GM08714 (cell line): ENCODE results near the gene PODN.

Source experiments
- H3K4me3 ChIP-seq: fragments of 200-500 bp; sonication (Bioruptor generic); 2 replicates; pipeline ENCODE4 v1.5.1; 2014; ENCODE audit warnings: mild to moderate bottlenecking, low read length, inconsistent platforms
- ZNF274 ChIP-seq: IDR thresholded peaks from 2 replicates; pipeline ENCODE4 v1.6.1; 2012; ENCODE audit warnings: mild to moderate bottlenecking, low read depth, low read length

The PODN gene

DNA sequence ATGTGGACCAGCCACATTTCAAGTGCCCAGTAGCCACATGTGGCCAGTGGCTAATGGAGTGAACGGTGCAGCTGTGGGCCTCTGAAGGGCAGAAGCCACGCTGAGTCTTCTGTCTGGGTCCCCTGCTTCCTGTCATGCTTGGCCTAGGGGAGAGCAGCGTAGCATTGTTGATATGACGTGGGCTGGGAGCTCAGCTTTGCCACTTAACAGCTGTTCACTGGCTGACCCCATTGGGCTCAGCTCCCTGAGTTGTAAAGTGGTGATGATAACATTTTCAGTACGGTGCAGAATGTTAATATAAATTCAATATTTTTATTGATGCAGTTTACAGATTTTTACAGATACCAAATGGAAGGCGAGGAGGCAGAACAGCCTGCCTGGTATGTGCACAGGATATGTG lies 4.5 kb downstream of the PODN start:
- TF ChIP-seq ZNF274: no peak
- H3K4me3 ChIP-seq: no peak overlapping the region

DNA sequence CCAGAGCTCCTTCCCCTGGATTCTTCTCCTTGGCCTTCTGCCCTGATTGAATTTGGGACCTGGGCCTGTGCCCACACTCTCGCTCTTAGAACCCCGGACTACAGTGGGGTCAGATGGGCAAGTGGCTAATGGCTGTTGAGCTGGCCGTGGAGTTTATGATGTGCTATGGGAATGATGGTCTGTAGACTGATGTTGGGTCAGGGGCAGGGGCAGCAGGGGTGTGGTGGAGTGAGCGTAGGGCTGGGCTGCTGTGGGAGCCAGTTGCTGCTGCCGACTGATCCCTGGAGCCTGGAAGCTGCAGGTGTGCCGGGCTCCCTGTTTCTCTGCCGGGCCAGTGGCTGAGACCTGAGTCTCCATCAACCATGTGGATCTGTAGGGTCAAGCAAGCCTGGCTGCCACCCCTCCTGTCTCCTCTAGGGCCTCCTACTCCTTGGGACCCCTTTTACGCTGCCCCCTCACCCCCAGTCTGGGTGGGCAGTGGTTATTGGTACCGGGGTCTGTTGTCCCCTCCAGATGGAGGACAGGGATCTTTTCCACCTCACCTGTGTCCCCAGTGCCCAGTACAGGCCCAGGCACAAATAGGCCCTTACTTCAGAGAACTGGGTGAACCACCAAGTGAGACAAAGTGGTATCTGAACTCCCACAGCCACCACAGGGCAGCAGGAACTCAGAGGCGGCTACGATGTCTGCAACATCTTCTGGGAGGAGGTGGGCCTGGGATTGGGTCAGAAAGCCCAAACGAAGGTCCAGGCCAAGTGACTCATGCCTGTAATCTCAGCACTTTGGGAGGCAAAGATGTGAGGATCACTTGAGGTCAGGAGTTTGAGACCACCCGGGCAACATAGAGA lies 5.1 kb downstream of the PODN start:
- no peak overlapping the region for H3K4me3 ChIP-seq
- TF ChIP-seq ZNF274: no peak

DNA sequence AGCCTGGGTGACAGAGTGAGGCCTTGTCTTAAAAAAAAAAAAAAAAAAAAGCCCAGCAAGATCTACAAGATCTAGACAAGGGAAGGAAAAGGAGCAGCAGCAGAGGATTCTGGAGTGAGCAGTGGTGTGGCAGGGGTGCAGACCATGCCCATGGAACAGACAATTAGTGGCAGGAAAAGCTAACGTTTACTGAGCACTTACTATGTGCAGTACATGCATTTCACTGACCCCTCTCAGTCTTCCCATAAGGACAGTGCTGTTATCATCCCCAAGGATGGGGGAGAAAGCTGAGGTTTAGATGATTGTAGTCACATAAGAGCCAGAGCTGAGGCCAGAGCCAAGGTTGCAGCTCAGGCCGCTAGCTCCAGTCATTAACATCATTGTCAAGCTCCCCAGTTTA lies 5.9 kb downstream of the PODN start:
- no peak for TF ChIP-seq ZNF274
- H3K4me3 ChIP-seq: no peak overlapping the region

DNA sequence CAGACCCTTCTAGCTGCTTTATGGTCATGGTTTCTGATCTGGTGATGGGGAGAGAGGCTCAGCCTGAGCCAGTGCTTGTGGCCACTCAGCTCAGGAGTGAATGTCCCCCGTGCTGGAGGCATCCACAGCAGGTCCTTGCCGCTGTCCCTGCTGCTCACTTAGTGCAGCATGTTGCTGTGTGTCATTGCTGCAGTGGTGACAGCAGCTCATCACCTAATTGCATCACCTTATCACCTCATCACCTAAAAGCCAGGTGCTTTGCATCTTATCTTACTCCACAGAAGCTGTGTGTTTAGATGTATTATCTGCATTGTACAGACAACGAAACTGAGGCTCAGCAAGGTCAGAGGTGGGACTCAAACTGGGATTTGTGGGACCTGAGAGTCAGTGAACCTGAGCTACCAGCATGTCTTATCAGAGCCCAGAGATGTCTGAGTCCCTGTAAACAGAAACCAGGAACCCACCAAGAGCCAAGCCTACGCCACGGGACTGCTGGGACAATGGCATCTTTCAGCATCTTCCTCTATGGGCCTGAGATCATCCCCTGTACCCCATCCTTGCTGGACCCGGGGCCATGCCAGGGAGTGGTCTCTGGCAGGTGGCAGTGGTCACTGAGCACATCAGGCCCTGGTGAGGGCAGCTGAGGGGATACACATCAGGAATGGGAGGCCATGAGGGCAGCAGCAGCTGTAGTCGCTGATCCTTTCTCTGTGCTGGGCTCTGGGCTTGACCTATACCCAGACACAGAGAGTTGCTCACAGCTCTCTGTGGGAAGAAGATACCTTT lies 6.5 kb downstream of the PODN start:
- TF ChIP-seq ZNF274: no peak
- H3K4me3 ChIP-seq: no peak overlapping the region

DNA sequence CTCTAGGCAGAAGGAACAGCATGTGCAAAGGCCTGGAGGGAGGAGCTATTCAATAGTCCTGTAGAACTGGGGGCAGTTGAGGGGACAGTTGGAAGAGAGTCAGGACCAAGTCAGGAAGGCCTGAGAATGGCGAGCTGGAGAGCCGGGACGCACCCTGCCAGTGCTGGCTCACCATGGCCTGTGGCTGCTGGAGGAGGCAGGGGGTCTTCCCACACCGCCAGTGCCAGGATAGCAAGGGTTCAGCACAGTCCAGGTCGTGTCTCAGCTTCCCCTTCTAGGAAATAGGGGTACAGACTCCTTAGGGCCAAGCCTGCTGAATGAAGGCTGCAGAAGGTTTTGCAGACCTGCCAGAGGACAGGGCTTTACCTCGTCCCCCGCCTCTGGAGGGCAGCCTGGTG lies 7.3 kb downstream of the PODN start:
- no peak overlapping the region for H3K4me3 ChIP-seq
- no peak for TF ChIP-seq ZNF274

DNA sequence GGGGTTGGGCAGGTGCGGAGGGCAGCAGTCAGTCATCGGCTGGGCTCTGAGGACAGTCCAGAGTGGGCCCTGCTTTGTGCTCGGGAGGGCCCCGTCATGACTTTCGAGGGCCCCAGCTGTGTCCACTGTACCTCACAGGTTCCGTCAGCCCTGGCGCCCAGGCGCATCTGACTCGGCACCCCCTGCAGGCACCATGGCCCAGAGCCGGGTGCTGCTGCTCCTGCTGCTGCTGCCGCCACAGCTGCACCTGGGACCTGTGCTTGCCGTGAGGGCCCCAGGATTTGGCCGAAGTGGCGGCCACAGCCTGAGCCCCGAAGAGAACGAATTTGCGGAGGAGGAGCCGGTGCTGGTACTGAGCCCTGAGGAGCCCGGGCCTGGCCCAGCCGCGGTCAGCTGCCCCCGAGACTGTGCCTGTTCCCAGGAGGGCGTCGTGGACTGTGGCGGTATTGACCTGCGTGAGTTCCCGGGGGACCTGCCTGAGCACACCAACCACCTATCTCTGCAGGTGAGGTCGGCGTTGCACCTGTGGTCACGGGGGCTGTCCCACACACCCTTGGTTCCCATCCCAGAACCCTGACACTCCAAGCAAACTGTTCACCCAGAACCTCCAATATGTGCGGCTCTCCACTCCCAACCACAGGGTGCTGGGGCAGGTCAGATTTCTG lies 7.8 kb downstream of the PODN start:
- H3K4me3 ChIP-seq: no peak overlapping the region
- TF ChIP-seq ZNF274: no peak

DNA sequence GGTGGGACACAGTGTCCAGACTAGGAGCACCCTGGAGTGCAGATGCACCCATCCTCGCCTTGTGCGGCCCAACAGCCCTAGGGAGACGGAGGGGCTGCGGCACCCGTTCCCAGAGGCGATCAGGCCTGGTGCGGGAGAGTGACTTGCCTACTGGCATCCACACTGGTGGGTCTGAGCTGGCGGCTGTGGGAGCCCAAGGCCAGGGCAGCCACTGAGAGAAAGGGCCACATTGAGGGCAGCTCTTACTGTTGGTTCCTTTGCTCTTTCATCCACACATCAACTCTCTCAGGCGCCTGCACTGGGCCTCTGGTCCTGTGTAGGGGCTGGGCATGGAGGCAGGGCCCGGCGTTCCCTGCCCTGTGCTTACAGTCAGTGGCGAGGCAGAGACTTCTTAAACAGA lies 8.6 kb downstream of the PODN start:
- no peak for TF ChIP-seq ZNF274
- no peak overlapping the region for H3K4me3 ChIP-seq

DNA sequence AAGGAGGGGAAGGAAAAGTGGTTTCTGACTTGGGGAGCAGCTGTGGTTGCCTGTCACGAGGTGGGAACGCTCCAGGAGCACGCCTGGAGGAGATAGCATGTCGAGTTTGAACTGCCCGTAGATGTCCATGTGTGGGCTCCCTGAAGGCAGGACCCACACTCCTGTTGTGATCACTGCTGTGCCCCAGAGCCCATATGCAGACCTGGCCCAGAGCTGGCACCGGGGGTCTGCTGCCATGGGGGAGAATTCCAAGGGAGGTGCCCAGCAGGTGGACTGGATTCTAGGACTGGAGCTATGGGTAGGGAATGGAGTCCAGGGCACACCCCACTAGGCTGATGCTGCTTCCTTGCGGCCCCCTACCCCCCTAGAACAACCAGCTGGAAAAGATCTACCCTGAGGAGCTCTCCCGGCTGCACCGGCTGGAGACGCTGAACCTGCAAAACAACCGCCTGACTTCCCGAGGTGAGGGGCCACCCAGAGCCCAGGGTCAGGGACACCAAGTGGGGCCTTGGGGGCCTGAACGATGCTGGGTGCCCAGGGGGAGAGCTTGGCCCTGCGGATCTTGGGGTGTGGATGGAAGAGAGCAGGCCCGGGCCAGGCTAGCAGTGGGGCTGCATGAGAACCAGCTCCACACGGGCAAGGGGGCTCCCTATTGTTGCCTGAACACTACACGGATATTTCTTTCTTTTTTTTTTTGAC lies 9.3 kb downstream of the PODN start:
- no peak for TF ChIP-seq ZNF274
- H3K4me3 ChIP-seq: no peak overlapping the region

DNA sequence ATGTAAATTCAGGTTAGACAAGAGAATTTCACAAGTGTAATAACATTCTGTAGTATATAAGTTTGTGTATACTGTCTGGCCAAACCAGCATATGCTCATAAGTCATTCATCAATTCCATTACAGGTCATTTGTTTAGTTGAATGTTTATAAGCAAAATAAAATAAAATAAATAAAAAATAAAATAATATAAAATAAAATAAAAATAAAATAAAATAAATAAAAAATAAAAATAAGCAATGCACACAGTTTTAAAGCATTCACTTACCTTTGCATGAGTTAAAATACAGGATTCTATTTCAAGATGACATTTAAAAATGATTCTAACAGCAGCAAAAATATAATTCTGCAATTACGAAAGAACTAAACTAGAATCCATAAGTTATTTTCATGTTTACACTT lies 9.9 kb downstream of the PODN start:
- no peak for TF ChIP-seq ZNF274
- H3K4me3 ChIP-seq: no peak overlapping the region

DNA sequence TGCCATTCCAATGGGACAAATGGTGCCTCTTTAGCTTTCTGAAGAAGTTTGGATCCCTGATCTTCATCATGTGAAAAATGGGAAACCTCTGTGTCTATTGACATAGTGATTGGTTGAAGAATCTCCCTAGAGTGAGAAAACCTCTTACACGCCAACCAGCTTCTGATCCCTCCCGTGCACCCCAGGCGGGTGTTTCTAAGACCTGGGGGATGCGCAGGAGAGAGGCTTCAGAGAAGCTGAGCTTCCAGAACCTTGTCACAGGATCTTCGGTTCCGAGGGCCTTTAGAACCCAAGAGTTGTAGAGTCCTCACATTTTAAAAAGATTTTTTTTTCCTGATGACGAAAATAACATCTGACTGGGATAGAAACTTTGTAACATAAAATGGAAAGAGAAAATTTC lies 11.3 kb downstream of the PODN start:
- H3K4me3 ChIP-seq: no peak overlapping the region
- no peak for TF ChIP-seq ZNF274

DNA sequence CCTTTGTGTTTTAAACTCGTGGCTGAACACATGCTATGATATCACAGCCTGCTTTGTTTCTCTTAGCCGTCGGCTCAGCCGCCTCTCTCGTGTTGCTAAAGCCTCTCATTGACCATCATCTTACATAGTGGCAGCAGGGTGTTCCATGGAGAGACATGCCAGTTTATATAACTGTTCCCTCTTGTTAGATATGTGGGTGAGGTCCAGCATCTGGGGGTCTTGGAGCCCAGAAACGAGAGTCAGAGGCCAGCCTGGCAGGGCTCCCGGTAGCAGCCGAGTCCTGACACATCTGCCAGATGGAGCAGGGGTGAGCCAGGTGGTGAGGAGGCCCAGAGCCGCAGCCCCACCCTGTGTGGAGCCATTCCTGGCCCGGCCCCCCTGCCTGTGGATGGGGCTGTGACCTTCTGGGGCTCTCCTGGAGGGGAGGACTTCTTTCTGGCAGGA lies 11.9 kb downstream of the PODN start:
- no peak for TF ChIP-seq ZNF274
- no peak overlapping the region for H3K4me3 ChIP-seq

DNA sequence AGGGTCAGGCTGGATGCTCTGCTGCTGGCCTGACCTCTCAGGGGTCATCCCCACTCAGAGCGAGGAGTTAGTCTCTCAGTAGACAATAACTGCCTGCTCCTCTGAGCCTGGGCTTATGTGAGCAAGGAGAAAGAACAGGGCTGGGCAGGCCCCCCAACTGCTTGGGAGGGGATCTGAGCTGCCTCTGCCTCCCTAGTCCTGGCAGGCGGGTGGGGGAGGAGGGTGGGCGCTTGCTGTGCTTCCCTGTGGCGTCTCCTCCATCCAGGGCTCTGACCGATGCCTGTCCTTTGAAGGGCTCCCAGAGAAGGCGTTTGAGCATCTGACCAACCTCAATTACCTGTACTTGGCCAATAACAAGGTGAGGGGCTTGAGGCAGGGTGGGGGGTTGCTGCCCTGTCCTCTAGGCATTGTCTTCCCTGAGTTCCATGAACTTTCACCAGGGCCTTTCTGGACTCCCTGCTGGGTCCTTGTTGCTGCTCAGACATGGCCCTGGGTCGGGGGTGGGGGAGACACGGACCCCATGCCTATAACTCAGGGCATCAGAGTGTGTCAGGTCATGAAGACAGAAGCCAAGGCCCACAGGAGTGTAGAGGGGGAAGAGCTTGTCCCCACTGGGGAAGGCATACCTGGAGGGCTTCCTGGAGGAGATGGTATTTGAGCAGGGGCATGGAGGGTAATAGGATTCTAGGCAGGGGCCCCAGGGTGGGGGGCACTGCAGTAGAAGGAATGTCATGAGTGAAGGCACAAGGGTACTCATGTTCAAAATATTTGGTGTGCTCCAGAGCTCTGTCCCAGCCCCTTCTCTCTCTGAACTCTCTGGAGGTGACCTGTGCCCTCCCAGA lies 12.5 kb downstream of the PODN start:
- H3K4me3 ChIP-seq: no peak overlapping the region
- TF ChIP-seq ZNF274: no peak

DNA sequence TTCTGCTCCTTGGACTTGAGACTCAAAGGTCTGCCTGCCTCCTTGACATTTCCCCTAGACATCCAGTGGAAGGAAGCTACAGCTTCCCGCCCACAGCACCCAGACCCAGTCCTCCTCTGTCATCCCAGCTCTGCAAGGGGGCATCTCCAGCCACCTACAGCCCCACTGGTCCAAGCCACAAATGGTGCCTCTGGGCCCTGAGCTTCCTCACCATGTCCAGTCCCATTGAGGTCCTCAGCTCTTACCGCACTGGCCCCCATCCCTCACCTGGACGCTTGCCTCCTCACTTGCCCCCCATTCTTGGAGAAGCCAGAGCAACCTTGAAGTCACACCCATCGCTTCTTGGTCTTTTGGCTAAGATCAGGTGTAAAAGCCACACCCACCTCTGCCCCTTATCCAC lies 13.2 kb downstream of the PODN start:
- H3K4me3 ChIP-seq: no peak overlapping the region
- TF ChIP-seq ZNF274: no peak

DNA sequence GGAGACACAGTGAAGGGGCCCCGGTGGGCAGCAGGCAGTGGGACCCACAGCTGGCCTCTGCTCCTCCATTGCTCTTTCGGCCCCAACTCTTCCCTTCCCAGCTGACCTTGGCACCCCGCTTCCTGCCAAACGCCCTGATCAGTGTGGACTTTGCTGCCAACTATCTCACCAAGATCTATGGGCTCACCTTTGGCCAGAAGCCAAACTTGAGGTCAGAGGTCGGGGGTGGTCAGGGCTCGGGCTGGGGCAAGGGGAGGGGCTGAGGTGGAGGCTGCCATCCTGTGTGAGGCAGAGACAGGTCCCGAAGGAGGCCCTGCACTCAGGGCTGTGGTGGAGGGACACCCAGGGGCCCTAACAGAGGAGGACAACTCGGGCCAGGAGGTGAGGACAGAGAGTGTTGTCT lies 13.7 kb downstream of the PODN start:
- no peak for TF ChIP-seq ZNF274
- H3K4me3 ChIP-seq: no peak overlapping the region
